GM12864 (cell line): ENCODE results near the gene GNAT2.
"Not testable (repeated sequence)": the region's sequence is repeated elsewhere in the genome, so short reads cannot be mapped to it uniquely, and the experiment has no call there.

Experiments
- DNase-seq: peaks from one replicate; pipeline ENCODE4 v3.0.0-alpha.2; 2011; ENCODE audit warnings: low read depth
- H3K4me3 ChIP-seq: 2 replicates; pipeline ENCODE4 v1.5.1; 2011; ENCODE audit warnings: mild to moderate bottlenecking, low read depth, low read length, control low read depth
- CTCF ChIP-seq: IDR thresholded peaks from 2 replicates; pipeline ENCODE4 v1.5.1; 2011; ENCODE audit warnings: low read depth, mild to moderate bottlenecking, moderate library complexity, low read length, control low read depth, inconsistent platforms; ENCODE audit errors: missing control alignments

Gene GNAT2

GRCh38 chr1:109619576-109620400 is at the start of gene GNAT2, which contains the start of gene AMPD2:
TSS of gene GNAT2 (minus strand) at chr1:109619616. CDS start at chr1:109612870, 6,746 bp downstream.
TSS of gene AMPD2 (plus strand) at chr1:109619837. CDS start at chr1:109621176, 1,339 bp downstream.
- TF ChIP-seq CTCF: no peak
- peak within 1 kb of the TSS; percentile 90 for H3K4me3 ChIP-seq
- peak; percentile 45 for DNase-seq

DNA sequence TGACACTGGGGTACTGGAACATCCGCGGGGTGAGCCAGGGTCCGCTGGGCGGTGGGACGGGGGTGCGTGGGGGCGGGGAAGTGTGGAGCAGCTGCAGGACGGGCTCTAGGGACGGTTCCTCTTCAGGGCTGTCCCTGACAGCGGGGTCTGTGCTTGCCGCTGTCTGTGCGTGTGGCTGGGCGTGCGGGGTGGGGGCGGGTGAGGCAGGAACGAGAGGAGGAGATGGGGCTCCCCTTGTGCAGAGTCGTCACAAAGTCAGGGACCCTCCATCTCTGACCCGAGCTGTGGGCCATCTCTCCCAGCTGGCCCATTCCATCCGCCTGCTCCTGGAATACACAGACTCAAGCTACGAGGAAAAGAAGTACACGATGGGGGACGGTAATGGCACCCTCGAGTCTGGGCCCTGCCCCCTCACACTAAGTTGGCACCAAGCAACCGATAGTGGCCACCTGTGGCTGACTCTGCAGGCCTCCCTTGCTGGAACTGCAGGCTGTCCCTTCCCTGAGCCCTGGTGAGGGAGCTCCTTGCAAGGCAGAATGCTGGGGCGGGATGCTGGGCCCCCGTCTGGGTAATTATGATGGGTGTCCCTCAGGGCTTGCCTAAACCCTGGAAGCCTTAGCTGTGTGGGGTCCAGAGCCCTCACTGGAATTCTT is 48.8 kb upstream of the GNAT2 start:
- H3K4me3 ChIP-seq: peak overlapping the region; percentile 13
- TF ChIP-seq CTCF: no peak
- DNase-seq: no peak

GRCh38 chr1:109667452-109668122 is 48.2 kb upstream of the GNAT2 start, which contains the start of gene GSTM2:
TSS of gene GSTM2 (plus strand) at chr1:109668057. CDS start at chr1:109668116, 59 bp downstream.
- DNase-seq: no peak
- TF ChIP-seq CTCF: no peak
- H3K4me3 ChIP-seq: peak within 1 kb of the TSS; percentile 13

DNA sequence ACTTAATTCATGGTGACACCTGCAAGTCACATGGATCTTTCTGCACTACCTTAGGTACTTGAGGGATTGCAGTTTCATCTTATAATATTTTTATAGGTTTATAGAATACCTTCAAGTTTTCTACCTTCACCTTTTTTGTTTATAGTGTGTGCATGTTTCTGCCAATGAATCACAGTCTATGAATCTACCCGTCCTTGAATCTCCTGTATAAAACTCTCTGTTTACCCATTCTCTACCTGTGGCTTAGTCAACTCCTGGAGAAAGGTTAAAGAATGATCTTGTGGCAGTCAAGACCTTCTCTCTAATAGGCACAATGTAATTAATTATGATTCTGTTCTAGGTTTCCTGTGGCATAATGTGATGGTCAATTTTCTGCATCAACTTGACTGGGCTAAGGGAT is 45.3 kb upstream of the GNAT2 start:
- H3K4me3 ChIP-seq: no peak overlapping the region
- no peak for DNase-seq
- no peak for TF ChIP-seq CTCF

DNA sequence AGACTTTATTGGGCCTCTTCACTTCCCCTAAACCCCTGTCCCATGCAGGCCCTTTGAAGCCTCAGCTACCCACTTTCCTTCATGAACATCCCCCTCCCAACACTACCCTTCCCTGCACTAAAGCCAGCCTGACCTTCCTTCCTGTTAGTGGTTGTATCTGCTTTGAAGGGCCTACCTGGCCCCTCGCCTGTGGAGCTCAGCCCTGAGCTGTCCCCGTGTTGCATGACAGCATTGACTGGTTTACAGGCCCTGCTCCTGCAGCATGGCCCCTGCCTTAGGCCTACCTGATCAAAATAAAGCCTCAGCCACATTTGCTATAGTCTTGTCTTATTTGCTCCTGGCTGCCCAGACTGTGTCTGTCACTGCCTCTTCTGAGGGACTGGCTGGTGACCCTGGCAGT is 42.0 kb upstream of the GNAT2 start:
- no peak for TF ChIP-seq CTCF
- H3K4me3 ChIP-seq: no peak overlapping the region
- no peak for DNase-seq

DNA sequence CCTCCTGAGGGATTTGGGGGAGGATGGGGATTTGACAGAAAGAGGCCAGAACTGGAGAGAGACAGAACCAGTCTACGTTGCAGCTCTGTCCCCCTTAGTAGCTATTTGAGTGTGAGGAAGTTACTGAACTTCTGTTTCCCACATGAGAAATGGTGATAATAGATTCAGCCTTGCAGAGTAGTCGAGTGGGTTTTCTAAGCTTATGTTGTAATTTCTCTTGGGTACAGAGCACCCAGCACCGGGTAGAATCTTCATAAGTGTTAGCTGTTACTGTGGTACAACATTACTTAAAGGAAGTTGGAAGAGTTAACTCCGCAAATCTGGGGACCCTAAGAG is 41.2 kb upstream of the GNAT2 start:
- not testable (repeated sequence) for DNase-seq, H3K4me3 ChIP-seq

DNA sequence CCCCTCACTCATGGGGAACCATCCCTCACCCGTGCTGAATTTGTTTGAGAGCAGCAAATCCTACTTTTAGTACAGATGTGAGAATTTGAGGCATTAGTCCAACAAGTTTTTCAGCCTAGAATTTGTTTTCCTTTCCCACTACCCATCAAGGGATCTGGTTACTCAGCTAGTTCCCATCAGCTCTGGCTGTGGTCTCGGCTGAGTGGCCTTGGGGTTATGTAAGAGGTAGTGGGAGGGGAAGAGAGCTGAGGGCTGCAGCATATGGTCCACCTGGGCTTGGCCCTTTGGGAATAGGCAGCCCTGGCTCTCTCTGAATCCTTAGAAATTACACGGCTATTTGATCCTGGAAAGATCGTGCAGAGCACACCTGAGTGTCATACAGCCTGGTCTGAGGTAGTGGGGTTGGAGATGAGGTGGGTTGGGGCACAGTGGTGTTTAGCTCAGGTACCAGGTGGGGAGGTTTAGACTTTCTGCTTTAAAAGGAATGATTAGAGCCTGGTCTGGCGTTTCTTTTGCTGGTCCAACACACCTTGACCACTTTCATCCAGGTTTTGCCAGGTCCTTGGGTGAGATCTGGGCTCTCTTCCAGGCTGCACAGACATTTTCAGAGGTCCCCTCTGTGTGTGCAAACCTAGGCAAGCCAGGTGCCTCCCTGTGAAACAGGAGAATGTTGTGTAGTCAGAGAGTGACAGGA is 40.7 kb upstream of the GNAT2 start:
- DNase-seq: no peak
- no peak overlapping the region for H3K4me3 ChIP-seq
- no peak for TF ChIP-seq CTCF
